Right atrium auricular region (tissue), 2 donors: ENCODE measurements around the gene OR2T4. TPM values are rescaled to one million over a fixed set of nuclear protein-coding genes. Genes with fewer than 3 reads are reported as not detected.

ENCODE experiments used
- DNase-seq: peaks from one replicate; pipeline ENCODE4 v3.0.0-alpha.2; 2019; ENCODE audit warnings: low spot score
- H3K27ac ChIP-seq, 2 donors: fragments of 200-600 bp; sonication (generic); 1 replicate in 1 of 2; 2 replicates in 1 of 2; pipeline ENCODE4 v1.5.1; 2016 to 2019
- H3K27me3 ChIP-seq, 2 donors: fragments of 200-600 bp; sonication (generic); one replicate each; pipeline versions ENCODE4 v1.5.1 to v1.6.0; 2017 to 2019
- H3K36me3 ChIP-seq: fragments of 200-600 bp; sonication (generic); one replicate; pipeline ENCODE4 v1.5.1; 2016
- H3K4me1 ChIP-seq, 2 donors: fragments of 200-600 bp; sonication (generic); one replicate each; pipeline versions ENCODE4 v1.5.1 to v1.6.0; 2017 to 2019
- H3K4me3 ChIP-seq, 2 donors: fragments of 200-600 bp; sonication (generic); 1 replicate in 1 of 2; 2 replicates in 1 of 2; pipeline ENCODE4 v1.5.1; 2017 to 2019; ENCODE audit warnings: mild to moderate bottlenecking in 1 of 2, moderate library complexity in 1 of 2
- H3K9me3 ChIP-seq, 2 donors: fragments of 200-600 bp; sonication (generic); one replicate each; pipeline ENCODE4 v1.5.1; 2019
- CTCF ChIP-seq, 2 donors: fragments of 200-600 bp; sonication (generic); IDR thresholded peaks; one replicate each; pipeline ENCODE4 v1.5.1; 2019; ENCODE audit warnings: antibody characterized with exemption in 2 of 2
- total RNA-seq, 2 donors: library from RNA; depleted of rRNA; stranded (reverse); fragments of >200 nt; gene quantifications; one replicate each; pipeline ENCODE4 v1.1.0, GENCODE V29; 2016

The OR2T4 gene
- total RNA-seq = not detected

GRCh38 chr1:248361121-248361715 lies at the start of gene OR2T4:
Gene OR2T4 (plus strand): TSS chr1:248361665. CDS start chr1:248361665, 0 bp downstream.
- Histone ChIP-seq H3K36me3 (no peaks in the 10 kb centered on the region), H3K27me3 (no peaks in the 10 kb centered on the region), H3K4me3 (no peak within 1 kb of the TSS), H3K27ac (no peak within 1 kb of the TSS), H3K9me3 (peaks cover 0 to 18% of the 10 kb centered on the region in 2 donors), H3K4me1 (no peaks in the 10 kb centered on the region)
- TF ChIP-seq CTCF (IDR thresholded peaks at IDR 0.05) = no peak
- DNase-seq = no peak

DNA sequence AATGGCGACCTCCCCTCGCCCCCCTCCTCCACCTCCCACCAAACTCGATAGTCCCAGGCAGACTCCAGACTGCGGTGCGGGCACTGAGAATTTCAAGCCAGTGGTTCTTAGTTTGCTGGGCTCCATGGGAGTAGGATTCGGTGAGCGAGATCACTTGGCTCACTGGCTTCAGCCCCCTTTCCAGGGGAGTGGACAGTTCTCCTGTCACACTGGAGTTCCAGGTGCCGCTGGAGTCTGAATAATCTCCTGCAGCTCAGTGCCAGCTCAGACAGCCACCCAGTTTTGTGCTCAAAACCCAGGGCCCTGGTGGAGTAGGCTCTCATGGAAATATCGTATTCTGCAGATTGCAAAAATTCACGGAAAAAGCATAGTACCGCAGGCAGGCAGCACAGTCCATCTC lies 44.7 kb upstream of the OR2T4 start:
- no peak for TF ChIP-seq CTCF (IDR thresholded peaks at IDR 0.05)
- Histone ChIP-seq H3K36me3 (no peaks in the 10 kb centered on the region), H3K27ac (no peak overlapping the region), H3K27me3 (no peaks in the 10 kb centered on the region), H3K9me3 (peaks cover 0 to 10% of the 10 kb centered on the region in 2 donors), H3K4me3 (no peak overlapping the region), H3K4me1 (no peaks in the 10 kb centered on the region)
- no peak for DNase-seq

DNA sequence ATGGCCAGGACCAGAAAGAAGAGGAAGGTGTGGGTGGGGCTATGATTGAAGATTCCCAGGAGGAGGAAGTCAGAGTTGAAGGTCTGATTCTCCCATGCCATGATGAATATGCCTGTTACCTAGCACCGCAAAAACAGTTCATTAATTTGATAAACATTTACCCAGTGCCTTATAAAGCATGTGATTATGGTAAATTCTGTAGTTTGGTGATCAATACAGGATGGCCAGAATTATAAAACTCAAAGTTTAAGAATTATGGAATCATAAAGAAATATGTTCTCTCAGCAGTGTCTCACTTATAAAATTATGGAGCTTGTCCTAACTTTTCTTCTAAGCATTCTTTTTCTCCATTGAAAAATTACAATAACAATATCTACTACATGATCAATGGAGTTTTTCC lies 37.0 kb upstream of the OR2T4 start, which contains the start of gene OR2M7:
OR2M7 (minus strand) TSS at position 101 of the 400 bp plus-strand sequence; CDS start at position 101, 0 bp downstream.
- no peak for TF ChIP-seq CTCF (IDR thresholded peaks at IDR 0.05)
- H3K9me3 ChIP-seq = no peaks in the 10 kb centered on the region
- DNase-seq = no peak

DNA sequence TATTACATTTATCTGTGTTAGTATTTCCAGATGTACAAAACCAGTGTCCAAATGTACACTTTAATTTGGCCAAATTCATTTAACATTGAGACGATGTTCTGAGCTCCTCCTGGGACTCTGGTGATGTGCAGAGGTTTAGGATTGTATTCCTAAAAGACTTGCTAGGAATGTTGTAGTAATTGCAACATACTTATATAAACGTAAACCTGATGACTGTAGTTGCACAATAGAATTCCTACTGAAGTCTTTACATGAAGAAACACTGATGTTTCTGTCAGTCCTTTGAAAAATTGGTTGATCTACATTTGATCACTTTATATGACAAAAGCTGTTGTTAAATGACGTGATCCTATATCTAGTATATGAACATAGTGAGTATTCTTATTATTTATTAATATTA lies 18.0 kb upstream of the OR2T4 start:
- H3K4me1 ChIP-seq = no peaks in the 10 kb centered on the region
- H3K27ac ChIP-seq = no peak overlapping the region
- no peak overlapping the region for H3K4me3 ChIP-seq
- no peaks in the 10 kb centered on the region for H3K9me3 ChIP-seq
- no peaks in the 10 kb centered on the region for H3K36me3 ChIP-seq
- no peak for DNase-seq
- no peak for TF ChIP-seq CTCF (IDR thresholded peaks at IDR 0.05)
- no peaks in the 10 kb centered on the region for H3K27me3 ChIP-seq

More for the DNA sequence above, 37.0 kb upstream of the OR2T4 start, which contains the start of gene OR2M7:
- no peaks in the 10 kb centered on the region for H3K4me1 ChIP-seq
- no peaks in the 10 kb centered on the region for H3K36me3 ChIP-seq
- H3K27ac ChIP-seq = no peak within 1 kb of the TSS
- no peaks in the 10 kb centered on the region for H3K27me3 ChIP-seq
- H3K4me3 ChIP-seq = no peak within 1 kb of the TSS

DNA sequence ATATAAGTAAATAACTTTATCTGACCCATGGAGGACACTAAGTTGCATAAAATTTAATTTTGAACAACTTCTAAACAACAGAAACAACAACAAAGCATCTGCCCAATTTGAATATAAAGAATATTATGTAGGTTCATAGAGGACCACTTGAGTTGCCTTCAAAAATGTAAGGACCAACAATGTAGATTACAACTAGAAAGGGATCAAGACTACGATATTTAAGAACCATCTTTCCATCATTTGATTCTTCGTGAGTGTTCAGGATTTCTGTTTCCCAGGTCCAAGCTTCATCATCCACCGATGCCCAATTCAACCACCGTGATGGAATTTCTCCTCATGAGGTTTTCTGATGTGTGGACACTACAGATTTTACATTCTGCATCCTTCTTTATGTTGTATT lies 13.0 kb upstream of the OR2T4 start, which contains the start of gene OR14C36:
OR14C36 (plus strand) TSS at position 301 of the 400 bp plus-strand sequence; CDS start at position 301, 0 bp downstream.
- Histone ChIP-seq H3K27ac (no peak within 1 kb of the TSS), H3K36me3 (no peaks in the 10 kb centered on the region), H3K4me1 (no peaks in the 10 kb centered on the region), H3K4me3 (no peak within 1 kb of the TSS), H3K27me3 (no peaks in the 10 kb centered on the region), H3K9me3 (no peaks in the 10 kb centered on the region)
- no peak for TF ChIP-seq CTCF (IDR thresholded peaks at IDR 0.05)
- no peak for DNase-seq

DNA sequence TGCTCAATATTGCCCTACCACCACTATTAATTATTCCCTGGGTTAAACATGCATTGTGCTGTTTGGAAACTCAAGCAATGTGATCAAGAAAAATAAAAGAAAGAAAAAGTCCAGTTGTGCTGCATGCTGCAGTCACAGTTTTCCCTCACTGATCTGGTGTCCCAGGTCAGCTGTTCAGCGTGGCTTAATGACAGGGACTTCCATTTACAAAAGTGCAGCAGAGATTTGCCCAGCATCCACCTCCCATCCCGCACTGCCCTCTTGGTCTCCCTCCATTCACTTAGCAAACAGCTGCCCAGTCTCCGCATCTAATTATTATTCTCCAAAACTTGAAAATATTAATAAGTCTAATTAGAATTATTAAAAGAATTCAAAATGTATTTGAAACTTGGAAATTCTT lies 2.0 kb upstream of the OR2T4 start:
- TF ChIP-seq CTCF (IDR thresholded peaks at IDR 0.05) = no peak
- H3K4me1 ChIP-seq = no peaks in the 10 kb centered on the region
- no peaks in the 10 kb centered on the region for H3K36me3 ChIP-seq
- no peaks in the 10 kb centered on the region for H3K27me3 ChIP-seq
- H3K4me3 ChIP-seq = no peak overlapping the region
- peaks cover 0 to 7% of the 10 kb centered on the region in 2 donors for H3K9me3 ChIP-seq
- DNase-seq = no peak
- no peak overlapping the region for H3K27ac ChIP-seq
